Panc1 (cell line): ENCODE results near the gene S100A1.

ENCODE experiments used
- POLR2AphosphoS5 ChIP-seq: IDR thresholded peaks from 2 replicates; pipeline ENCODE4 v1.6.1; 2012; ENCODE audit warnings: mild to moderate bottlenecking, low read depth, low read length, moderate library complexity
- SIN3A ChIP-seq: IDR thresholded peaks from 2 replicates; pipeline ENCODE4 v1.6.1; 2012; ENCODE audit warnings: low read depth, mild to moderate bottlenecking, low read length, moderate library complexity, borderline replicate concordance; ENCODE audit not compliant: insufficient read depth
- TCF7L2 ChIP-seq: IDR thresholded peaks from 2 replicates; pipeline ENCODE4 v1.6.1; 2011; ENCODE audit warnings: mild to moderate bottlenecking, low read depth, low read length, inconsistent platforms
- TF ChIP-seq, protein P1 (sequence below): fragments of 450-650 bp; IDR thresholded peaks from 2 replicates; pipeline ENCODE4 v1.5.1; 2017; ENCODE audit warnings: mild to moderate bottlenecking
- TF ChIP-seq, protein P2 (sequence below), 2 experiments: IDR thresholded peaks; 2 replicates each; pipeline ENCODE4 v1.6.1; 2011 to 2012; ENCODE audit warnings: low read depth in 2 of 2, control low read depth in 1 of 2, low read length in 1 of 2, mild to moderate bottlenecking in 1 of 2, moderate library complexity in 1 of 2; ENCODE audit not compliant: insufficient read depth in 1 of 2

DNA sequence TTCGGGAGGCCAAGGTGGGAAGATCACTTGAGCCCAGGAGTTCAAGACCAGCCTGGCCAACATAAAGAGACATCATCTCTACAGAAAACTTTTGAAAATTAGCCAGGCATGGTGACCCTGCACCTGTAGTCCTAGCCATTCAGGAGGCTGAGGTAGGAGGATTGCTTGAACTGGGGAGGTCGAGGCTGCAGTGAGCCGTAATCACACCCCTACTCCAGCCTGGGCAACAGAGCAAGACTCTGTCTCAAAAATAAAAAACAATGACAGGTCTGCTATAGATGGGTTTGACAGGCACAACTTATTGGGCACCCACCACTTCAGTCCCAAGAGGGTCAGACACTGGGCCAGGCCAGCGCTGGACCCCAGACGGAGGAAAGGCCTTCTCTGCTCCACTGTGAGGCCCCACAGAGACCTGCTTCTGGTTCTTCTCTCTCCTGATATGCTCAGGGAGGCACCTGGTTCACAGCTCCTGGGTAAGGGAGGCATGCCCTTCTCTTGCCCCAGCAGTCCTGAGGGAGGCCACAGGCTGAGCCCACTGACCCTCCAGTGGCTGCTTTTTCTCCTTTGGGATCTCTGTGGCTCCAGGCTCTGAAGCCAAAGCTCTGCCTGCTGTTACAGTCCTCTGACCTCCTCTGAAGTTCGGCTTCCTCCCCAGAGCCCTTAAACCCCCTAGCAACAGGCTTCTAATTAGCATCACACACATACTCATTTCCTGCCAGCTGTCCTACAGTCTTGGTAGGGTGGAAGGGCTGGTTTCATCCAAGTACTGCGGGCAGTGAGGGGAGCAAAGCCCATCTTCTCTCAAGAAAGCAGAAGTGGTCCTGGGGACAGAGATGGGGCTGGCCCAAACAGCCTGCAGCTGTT is 29.7 kb upstream of the S100A1 start:
- TF ChIP-seq, protein P1, sequence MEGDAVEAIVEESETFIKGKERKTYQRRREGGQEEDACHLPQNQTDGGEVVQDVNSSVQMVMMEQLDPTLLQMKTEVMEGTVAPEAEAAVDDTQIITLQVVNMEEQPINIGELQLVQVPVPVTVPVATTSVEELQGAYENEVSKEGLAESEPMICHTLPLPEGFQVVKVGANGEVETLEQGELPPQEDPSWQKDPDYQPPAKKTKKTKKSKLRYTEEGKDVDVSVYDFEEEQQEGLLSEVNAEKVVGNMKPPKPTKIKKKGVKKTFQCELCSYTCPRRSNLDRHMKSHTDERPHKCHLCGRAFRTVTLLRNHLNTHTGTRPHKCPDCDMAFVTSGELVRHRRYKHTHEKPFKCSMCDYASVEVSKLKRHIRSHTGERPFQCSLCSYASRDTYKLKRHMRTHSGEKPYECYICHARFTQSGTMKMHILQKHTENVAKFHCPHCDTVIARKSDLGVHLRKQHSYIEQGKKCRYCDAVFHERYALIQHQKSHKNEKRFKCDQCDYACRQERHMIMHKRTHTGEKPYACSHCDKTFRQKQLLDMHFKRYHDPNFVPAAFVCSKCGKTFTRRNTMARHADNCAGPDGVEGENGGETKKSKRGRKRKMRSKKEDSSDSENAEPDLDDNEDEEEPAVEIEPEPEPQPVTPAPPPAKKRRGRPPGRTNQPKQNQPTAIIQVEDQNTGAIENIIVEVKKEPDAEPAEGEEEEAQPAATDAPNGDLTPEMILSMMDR: no peak
- no peak for TF ChIP-seq POLR2AphosphoS5
- no peak for TF ChIP-seq SIN3A
- TF ChIP-seq, protein P2, sequence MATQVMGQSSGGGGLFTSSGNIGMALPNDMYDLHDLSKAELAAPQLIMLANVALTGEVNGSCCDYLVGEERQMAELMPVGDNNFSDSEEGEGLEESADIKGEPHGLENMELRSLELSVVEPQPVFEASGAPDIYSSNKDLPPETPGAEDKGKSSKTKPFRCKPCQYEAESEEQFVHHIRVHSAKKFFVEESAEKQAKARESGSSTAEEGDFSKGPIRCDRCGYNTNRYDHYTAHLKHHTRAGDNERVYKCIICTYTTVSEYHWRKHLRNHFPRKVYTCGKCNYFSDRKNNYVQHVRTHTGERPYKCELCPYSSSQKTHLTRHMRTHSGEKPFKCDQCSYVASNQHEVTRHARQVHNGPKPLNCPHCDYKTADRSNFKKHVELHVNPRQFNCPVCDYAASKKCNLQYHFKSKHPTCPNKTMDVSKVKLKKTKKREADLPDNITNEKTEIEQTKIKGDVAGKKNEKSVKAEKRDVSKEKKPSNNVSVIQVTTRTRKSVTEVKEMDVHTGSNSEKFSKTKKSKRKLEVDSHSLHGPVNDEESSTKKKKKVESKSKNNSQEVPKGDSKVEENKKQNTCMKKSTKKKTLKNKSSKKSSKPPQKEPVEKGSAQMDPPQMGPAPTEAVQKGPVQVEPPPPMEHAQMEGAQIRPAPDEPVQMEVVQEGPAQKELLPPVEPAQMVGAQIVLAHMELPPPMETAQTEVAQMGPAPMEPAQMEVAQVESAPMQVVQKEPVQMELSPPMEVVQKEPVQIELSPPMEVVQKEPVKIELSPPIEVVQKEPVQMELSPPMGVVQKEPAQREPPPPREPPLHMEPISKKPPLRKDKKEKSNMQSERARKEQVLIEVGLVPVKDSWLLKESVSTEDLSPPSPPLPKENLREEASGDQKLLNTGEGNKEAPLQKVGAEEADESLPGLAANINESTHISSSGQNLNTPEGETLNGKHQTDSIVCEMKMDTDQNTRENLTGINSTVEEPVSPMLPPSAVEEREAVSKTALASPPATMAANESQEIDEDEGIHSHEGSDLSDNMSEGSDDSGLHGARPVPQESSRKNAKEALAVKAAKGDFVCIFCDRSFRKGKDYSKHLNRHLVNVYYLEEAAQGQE (IDR thresholded peaks at IDR 0.05; ENCODE audit: insufficient read depth in 1 of 2, low read depth in 2 of 2, low read length in 1 of 2): no peak
- no peak for TF ChIP-seq TCF7L2
